Measurements from ENCODE around the gene CRYAA.
A peak's percentile ranks its signal among the peaks of the same experiment; 100 is the strongest.

The CRYAA gene

GRCh38 chr21:43192501-43193081, 23.8 kb downstream of the CRYAA start:
- Histone ChIP-seq H3K27ac (ENCODE audit: low read depth, low read length) (no peak overlapping the region), H3K27me3 (ENCODE audit: control insufficient read depth, low read length) (peaks cover 8% of the 10 kb centered on the region), H3K4me1 (ENCODE audit: control insufficient read depth, low read length) (peaks cover 37% of the 10 kb centered on the region), H3K79me2 (ENCODE audit: control insufficient read depth, low read length) (no peaks in the 10 kb centered on the region), H3K4me3 (ENCODE audit: low read length) (no peak overlapping the region), H3K4me2 (ENCODE audit: low read length) (no peak overlapping the region), H3K36me3 (ENCODE audit: control insufficient read depth, low read length) (no peaks in the 10 kb centered on the region), H4K20me1 (ENCODE audit: control insufficient read depth, insufficient read depth, low read depth, low read length) (no peaks in the 10 kb centered on the region), H3K9me3 (ENCODE audit: control insufficient read depth, insufficient read depth, low read length) (peaks cover 2% of the 10 kb centered on the region; the same call in 1 of the 2 replicates), H3F3A (ENCODE audit: control insufficient read depth, insufficient read depth) (no peaks in the 10 kb centered on the region), H3K9me2 (replicated peaks; ENCODE audit: control insufficient read depth, low read length) (no peaks in the 10 kb centered on the region)
- TF ChIP-seq EZH2phosphoT487 (IDR thresholded peaks at IDR 0.05; ENCODE audit: borderline replicate concordance, low read length) = no peak

DNA sequence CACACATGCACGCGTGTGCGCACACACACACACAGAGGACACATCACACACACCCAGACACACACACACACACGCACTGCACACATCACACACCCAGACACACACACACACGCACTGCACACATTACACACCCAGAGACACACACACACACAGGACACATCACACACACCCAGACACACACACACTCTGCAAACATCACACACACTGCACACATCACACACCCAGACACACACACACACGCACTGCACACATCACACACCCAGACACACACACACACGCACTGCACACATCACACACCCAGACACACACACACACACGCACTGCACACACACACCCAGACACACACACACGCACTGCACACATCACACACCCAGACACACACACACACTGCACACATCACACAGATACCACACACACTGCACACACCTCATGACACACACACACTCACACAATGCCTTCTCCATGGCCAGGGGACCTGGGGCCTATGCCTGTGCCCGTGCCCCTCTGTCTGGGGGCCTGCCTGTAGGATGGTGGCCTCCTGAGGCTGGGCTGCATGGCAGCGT, 24.4 kb downstream of the CRYAA start:
- TF ChIP-seq EZH2phosphoT487 (IDR thresholded peaks at IDR 0.05; ENCODE audit: borderline replicate concordance, low read length) = no peak
- TF ChIP-seq, protein P1, sequence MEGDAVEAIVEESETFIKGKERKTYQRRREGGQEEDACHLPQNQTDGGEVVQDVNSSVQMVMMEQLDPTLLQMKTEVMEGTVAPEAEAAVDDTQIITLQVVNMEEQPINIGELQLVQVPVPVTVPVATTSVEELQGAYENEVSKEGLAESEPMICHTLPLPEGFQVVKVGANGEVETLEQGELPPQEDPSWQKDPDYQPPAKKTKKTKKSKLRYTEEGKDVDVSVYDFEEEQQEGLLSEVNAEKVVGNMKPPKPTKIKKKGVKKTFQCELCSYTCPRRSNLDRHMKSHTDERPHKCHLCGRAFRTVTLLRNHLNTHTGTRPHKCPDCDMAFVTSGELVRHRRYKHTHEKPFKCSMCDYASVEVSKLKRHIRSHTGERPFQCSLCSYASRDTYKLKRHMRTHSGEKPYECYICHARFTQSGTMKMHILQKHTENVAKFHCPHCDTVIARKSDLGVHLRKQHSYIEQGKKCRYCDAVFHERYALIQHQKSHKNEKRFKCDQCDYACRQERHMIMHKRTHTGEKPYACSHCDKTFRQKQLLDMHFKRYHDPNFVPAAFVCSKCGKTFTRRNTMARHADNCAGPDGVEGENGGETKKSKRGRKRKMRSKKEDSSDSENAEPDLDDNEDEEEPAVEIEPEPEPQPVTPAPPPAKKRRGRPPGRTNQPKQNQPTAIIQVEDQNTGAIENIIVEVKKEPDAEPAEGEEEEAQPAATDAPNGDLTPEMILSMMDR (IDR thresholded peaks at IDR 0.05; ENCODE audit: low read depth, low read length, poor library complexity, severe bottlenecking) = no peak
- H3K4me2 ChIP-seq (ENCODE audit: low read length) = no peak overlapping the region
- H3K9me2 ChIP-seq (replicated peaks; ENCODE audit: control insufficient read depth, low read length) = no peaks in the 10 kb centered on the region
- H4K20me1 ChIP-seq (ENCODE audit: control insufficient read depth, insufficient read depth, low read depth, low read length) = no peaks in the 10 kb centered on the region
- no peak overlapping the region for H3K4me3 ChIP-seq (ENCODE audit: low read length)
- H3K79me2 ChIP-seq (ENCODE audit: control insufficient read depth, low read length) = no peaks in the 10 kb centered on the region
- H3K4me1 ChIP-seq (ENCODE audit: control insufficient read depth, low read length) = peaks cover 34% of the 10 kb centered on the region
- no peaks in the 10 kb centered on the region for H3F3A ChIP-seq (ENCODE audit: control insufficient read depth, insufficient read depth)
- no peaks in the 10 kb centered on the region for H3K9me3 ChIP-seq (ENCODE audit: control insufficient read depth, insufficient read depth, low read length)
- H3K36me3 ChIP-seq (ENCODE audit: control insufficient read depth, low read length) = no peaks in the 10 kb centered on the region
- H3K27me3 ChIP-seq (ENCODE audit: control insufficient read depth, low read length) = peaks cover 8% of the 10 kb centered on the region
- H3K27ac ChIP-seq (ENCODE audit: low read depth, low read length) = no peak overlapping the region

DNA sequence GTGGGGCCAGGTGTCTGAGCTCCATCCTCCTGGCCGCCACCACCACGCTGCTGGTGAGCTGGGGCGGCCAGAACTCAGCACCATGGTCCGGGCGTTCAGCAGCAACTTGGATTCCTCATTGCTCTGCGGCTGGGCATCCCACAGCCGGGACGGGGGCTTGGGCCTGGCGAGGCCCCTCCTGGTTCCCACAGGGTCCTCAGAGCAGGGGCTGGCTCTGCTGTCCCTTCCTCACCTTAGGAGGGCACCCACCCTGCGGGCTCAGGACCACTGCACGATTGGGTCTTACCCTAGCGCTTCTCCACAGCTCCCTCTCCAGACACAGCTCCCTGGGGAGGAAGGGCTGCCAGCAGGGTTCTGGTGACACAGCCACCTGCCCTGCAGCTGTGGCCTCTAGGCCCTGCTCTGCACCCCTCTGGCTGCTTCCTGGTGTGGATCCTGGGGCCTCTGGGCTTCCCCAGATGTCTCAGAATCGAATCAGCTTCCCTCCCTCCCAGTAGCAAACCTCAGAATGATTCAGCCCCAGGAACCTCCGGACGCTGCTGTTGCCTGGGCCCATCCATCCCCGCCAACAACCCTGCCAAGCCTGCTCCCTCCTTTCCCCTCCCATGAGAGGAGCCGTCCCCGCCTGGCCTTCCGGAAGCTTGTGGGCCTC, 25.0 kb downstream of the CRYAA start:
- H3K4me2 ChIP-seq (ENCODE audit: low read length) = 0 out of 2 replicates have a peak overlapping the region, but pooled peaks have one; percentile 14
- no peaks in the 10 kb centered on the region for H3F3A ChIP-seq (ENCODE audit: control insufficient read depth, insufficient read depth)
- H3K9me2 ChIP-seq (replicated peaks; ENCODE audit: control insufficient read depth, low read length) = no peaks in the 10 kb centered on the region
- TF ChIP-seq, protein P1 (IDR thresholded peaks at IDR 0.05; ENCODE audit: low read depth, low read length, poor library complexity, severe bottlenecking) = no peak
- TF ChIP-seq EZH2phosphoT487 (IDR thresholded peaks at IDR 0.05; ENCODE audit: borderline replicate concordance, low read length) = no peak
- H3K4me3 ChIP-seq (ENCODE audit: low read length) = no peak overlapping the region
- H3K9me3 ChIP-seq (ENCODE audit: control insufficient read depth, insufficient read depth, low read length) = no peaks in the 10 kb centered on the region
- peaks cover 8% of the 10 kb centered on the region for H3K27me3 ChIP-seq (ENCODE audit: control insufficient read depth, low read length)
- H3K4me1 ChIP-seq (ENCODE audit: control insufficient read depth, low read length) = peaks cover 28% of the 10 kb centered on the region
- H3K27ac ChIP-seq (ENCODE audit: low read depth, low read length) = no peak overlapping the region
- H4K20me1 ChIP-seq (ENCODE audit: control insufficient read depth, insufficient read depth, low read depth, low read length) = no peaks in the 10 kb centered on the region
- no peaks in the 10 kb centered on the region for H3K36me3 ChIP-seq (ENCODE audit: control insufficient read depth, low read length)
- no peaks in the 10 kb centered on the region for H3K79me2 ChIP-seq (ENCODE audit: control insufficient read depth, low read length)

Data from DOHH2 (cell line).